ENCODE results near the gene ARHGAP32.

Gene ARHGAP32

GRCh38 chr11:128988242-128988970 lies 203.7 kb downstream of the ARHGAP32 start:
- no peak for DNase-seq (ENCODE audit: low read depth)
- no peak for TF ChIP-seq POLR2A (IDR thresholded peaks at IDR 0.05; ENCODE audit: extremely low read depth, insufficient read length)
- TF ChIP-seq MYC (IDR thresholded peaks at IDR 0.05; ENCODE audit: low read depth, low read length) = no peak
- no peak overlapping the region for H3K4me3 ChIP-seq (ENCODE audit: low read depth, low read length)

DNA sequence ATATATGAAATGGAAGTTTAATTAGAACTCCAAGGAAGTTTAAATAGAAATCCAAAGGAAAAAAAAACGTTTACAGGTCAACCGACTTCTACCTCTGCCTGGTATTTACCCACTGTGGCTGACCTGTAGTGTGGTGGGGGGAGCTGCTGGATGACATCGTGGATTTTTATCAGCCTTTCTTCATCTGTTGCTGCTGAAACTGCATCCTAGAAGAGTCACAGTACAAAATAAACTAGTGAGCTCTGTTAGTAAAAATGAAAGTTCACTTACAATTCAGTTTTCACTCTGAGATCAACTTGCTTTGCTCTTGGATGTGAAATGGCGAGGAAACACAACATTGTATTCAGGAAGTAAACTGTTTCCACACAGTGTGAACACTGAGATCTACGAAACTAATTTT lies 206.2 kb downstream of the ARHGAP32 start:
- no peak for DNase-seq (ENCODE audit: low read depth)
- no peak overlapping the region for H3K4me3 ChIP-seq (ENCODE audit: low read depth, low read length)
- TF ChIP-seq, protein P1, sequence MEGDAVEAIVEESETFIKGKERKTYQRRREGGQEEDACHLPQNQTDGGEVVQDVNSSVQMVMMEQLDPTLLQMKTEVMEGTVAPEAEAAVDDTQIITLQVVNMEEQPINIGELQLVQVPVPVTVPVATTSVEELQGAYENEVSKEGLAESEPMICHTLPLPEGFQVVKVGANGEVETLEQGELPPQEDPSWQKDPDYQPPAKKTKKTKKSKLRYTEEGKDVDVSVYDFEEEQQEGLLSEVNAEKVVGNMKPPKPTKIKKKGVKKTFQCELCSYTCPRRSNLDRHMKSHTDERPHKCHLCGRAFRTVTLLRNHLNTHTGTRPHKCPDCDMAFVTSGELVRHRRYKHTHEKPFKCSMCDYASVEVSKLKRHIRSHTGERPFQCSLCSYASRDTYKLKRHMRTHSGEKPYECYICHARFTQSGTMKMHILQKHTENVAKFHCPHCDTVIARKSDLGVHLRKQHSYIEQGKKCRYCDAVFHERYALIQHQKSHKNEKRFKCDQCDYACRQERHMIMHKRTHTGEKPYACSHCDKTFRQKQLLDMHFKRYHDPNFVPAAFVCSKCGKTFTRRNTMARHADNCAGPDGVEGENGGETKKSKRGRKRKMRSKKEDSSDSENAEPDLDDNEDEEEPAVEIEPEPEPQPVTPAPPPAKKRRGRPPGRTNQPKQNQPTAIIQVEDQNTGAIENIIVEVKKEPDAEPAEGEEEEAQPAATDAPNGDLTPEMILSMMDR (IDR thresholded peaks at IDR 0.05; ENCODE audit: low read depth, low read length) = no peak
- TF ChIP-seq MYC (IDR thresholded peaks at IDR 0.05; ENCODE audit: low read depth, low read length) (no peak), POLR2A (IDR thresholded peaks at IDR 0.05; ENCODE audit: extremely low read depth, insufficient read length) (no peak), MAX (IDR thresholded peaks at IDR 0.05; ENCODE audit: low read depth, low read length) (no peak)

DNA sequence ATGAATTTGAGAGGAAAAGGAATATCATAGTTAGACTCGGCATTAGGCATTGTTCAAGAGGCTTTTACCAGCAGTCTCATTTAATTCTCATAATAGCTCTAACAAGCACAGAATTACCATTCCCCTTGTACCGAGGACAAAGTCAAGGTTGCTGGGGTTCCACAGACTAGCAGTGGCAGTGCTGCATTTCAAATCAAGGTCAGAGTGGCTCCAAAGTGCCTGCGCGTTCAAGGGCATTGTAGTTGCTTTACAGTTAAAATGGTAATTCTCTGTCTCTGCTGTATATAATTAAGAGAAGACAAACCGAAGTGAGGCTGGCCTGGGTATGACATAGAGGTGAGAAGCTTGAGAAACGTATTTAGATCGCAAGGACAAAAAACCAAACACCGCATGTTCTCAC lies 209.1 kb downstream of the ARHGAP32 start:
- no peak overlapping the region for H3K4me3 ChIP-seq (ENCODE audit: low read depth, low read length)
- DNase-seq (ENCODE audit: low read depth) = no peak
- TF ChIP-seq MYC (IDR thresholded peaks at IDR 0.05; ENCODE audit: low read depth, low read length) (no peak), POLR2A (IDR thresholded peaks at IDR 0.05; ENCODE audit: extremely low read depth, insufficient read length) (no peak), MAX (IDR thresholded peaks at IDR 0.05; ENCODE audit: low read depth, low read length) (no peak)
- TF ChIP-seq, protein P1 (IDR thresholded peaks at IDR 0.05; ENCODE audit: low read depth, low read length) = no peak

DNA sequence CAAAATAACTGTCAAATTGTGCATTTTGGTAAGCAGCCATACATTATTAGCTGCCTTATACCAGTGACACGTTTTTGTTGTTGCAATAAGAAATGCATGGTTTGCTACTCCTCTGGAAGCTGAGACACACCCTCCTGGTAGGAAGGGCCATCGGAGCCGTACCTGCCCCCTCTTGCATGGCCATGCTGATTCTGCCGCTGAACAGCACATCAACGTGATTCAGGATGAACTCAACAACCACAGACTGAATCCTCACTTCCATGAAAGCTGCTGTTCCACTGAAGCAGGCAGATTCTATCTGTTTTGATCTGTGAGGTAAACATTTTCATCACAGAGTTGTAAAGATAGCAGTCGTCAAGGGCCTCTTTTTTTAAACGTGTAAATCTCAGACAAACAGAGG lies 210.9 kb downstream of the ARHGAP32 start:
- no peak overlapping the region for H3K4me3 ChIP-seq (ENCODE audit: low read depth, low read length)
- no peak for TF ChIP-seq MAX (IDR thresholded peaks at IDR 0.05; ENCODE audit: low read depth, low read length)
- TF ChIP-seq, protein P1 (IDR thresholded peaks at IDR 0.05; ENCODE audit: low read depth, low read length) = no peak
- no peak for TF ChIP-seq POLR2A (IDR thresholded peaks at IDR 0.05; ENCODE audit: extremely low read depth, insufficient read length)
- TF ChIP-seq MYC (IDR thresholded peaks at IDR 0.05; ENCODE audit: low read depth, low read length) = no peak
- no peak for DNase-seq (ENCODE audit: low read depth)

- no peak for DNase-seq (ENCODE audit: low read depth)
- TF ChIP-seq MAX (IDR thresholded peaks at IDR 0.05; ENCODE audit: low read depth, low read length) = no peak
- TF ChIP-seq, protein P1 (IDR thresholded peaks at IDR 0.05; ENCODE audit: low read depth, low read length) = no peak
- H3K4me3 ChIP-seq (ENCODE audit: low read depth, low read length) = no peak overlapping the region
Observed at GRCh38 chr11:128970598-128971190, 221.4 kb downstream of the ARHGAP32 start.

- no peak overlapping the region for H3K4me3 ChIP-seq (ENCODE audit: low read depth, low read length)
- no peak for DNase-seq (ENCODE audit: low read depth)
- no peak for TF ChIP-seq MYC (IDR thresholded peaks at IDR 0.05; ENCODE audit: low read depth, low read length)
- TF ChIP-seq POLR2A (IDR thresholded peaks at IDR 0.05; ENCODE audit: extremely low read depth, insufficient read length) = no peak
- TF ChIP-seq, protein P1 (IDR thresholded peaks at IDR 0.05; ENCODE audit: low read depth, low read length) = no peak
- TF ChIP-seq MAX (IDR thresholded peaks at IDR 0.05; ENCODE audit: low read depth, low read length) = no peak
Observed at GRCh38 chr11:128968916-128969315, 223.2 kb downstream of the ARHGAP32 start.

Measured in NB4 (cell line).